Gastrocnemius medialis (tissue), 4 donors: Measurements from ENCODE around the gene TRAK1. TPM values are rescaled to one million over a fixed set of nuclear protein-coding genes. Genes with fewer than 3 reads are reported as not detected.

ENCODE experiments used
- ATAC-seq, 2 donors: fragments of 150-250 bp; one replicate each; pipeline ENCODE4 v1.9.1; 2016
- DNase-seq, 2 donors: peaks; one replicate each; pipeline ENCODE4 v3.0.0-alpha.2; 2019
- H3K27ac ChIP-seq, 4 donors: fragments of 200-600 bp; sonication (generic); 1 replicate in 1 of 4; 2 replicates in 3 of 4; pipeline ENCODE4 v1.5.1; 2016 to 2018; ENCODE audit warnings: mild to moderate bottlenecking in 2 of 4, moderate library complexity in 1 of 4
- H3K27me3 ChIP-seq, 3 donors: fragments of 200-600 bp; sonication (generic) in 2 of 3; 1 replicate in 1 of 3; 2 replicates in 2 of 3; pipeline versions ENCODE4 v1.5.1 to v1.6.0; 2016 to 2019; ENCODE audit warnings: mild to moderate bottlenecking in 1 of 3, moderate library complexity in 1 of 3
- H3K36me3 ChIP-seq, 2 donors: fragments of 200-600 bp; sonication (generic) in 1 of 2; one replicate each; pipeline ENCODE4 v1.5.1; 2017 to 2018
- H3K4me1 ChIP-seq, 2 donors: fragments of 200-600 bp; sonication (generic) in 1 of 2; one replicate each; pipeline ENCODE4 v1.5.1; 2016 to 2017; ENCODE audit warnings: mild to moderate bottlenecking in 2 of 2
- H3K4me3 ChIP-seq, 4 donors: fragments of 200-600 bp; sonication (generic) in 3 of 4; 1 replicate in 1 of 4; 2 replicates in 3 of 4; pipeline ENCODE4 v1.5.1; 2016 to 2019; ENCODE audit warnings: mild to moderate bottlenecking in 2 of 4
- H3K9me3 ChIP-seq, 3 donors: fragments of 200-600 bp; sonication (generic) in 2 of 3; 1 replicate in 1 of 3; 2 replicates in 2 of 3; pipeline ENCODE4 v1.5.1; 2016 to 2019
- CTCF ChIP-seq, 5 experiments: fragments of 450-650 bp in 3 of 5; fragments of 200-600 bp in 2 of 5; sonication (generic) in 2 of 5; IDR thresholded peaks in 4 of 5; conservative IDR thresholded peaks in 1 of 5; 1 replicate in 4 of 5; 2 replicates in 1 of 5; pipeline ENCODE4 v1.5.1; 2016 to 2019; ENCODE audit warnings: antibody characterized with exemption in 5 of 5, mild to moderate bottlenecking in 3 of 5, moderate library complexity in 3 of 5
- POLR2A ChIP-seq, 2 donors: fragments of 450-650 bp; IDR thresholded peaks; one replicate each; pipeline ENCODE4 v1.6.1; 2017; ENCODE audit warnings: antibody characterized with exemption in 2 of 2, mild to moderate bottlenecking in 2 of 2, moderate library complexity in 2 of 2
- in situ Hi-C, 4 donors: fragments of 200-750 bp; cut with MboI; loops; one replicate each; pipeline versions ENCODE4 v1.15.0 to v1.8.0; 2017; ENCODE audit warnings: low sequenced_read_pairs in 4 of 4
- intact Hi-C: fragments of 100-400 bp; cut with DNase I; formaldehyde crosslinking; loops from one replicate; pipeline ENCODE4 v1.15.1; 2023; ENCODE audit warnings: low total_unique reads
- total RNA-seq, 4 donors: library from RNA; depleted of rRNA; stranded (reverse); fragments of >200 nt; gene quantifications; one replicate each; pipeline versions ENCODE4 v1.1.0 to v1.2.3, GENCODE V29; 2016

TRAK1 gene
- total RNA-seq, 4 donors from 2014 or later = 59.5 to 109 (median 98.6) TPM

GRCh38 chr3:42130329-42131070 is 39.3 kb downstream of the TRAK1 start:
- peaks cover 0 to 10% of the 10 kb centered on the region in 2 donors for H3K36me3 ChIP-seq
- no peak for ATAC-seq
- TF ChIP-seq POLR2A (IDR thresholded peaks at IDR 0.05) = no peak
- TF ChIP-seq CTCF (IDR thresholded peaks at IDR 0.05 in 4 of 5, conservative IDR thresholded peaks at IDR 0.05 in 1 of 5) = no peak

GRCh38 chr3:42133500-42134298 is 42.5 kb downstream of the TRAK1 start:
- no peak overlapping the region for H3K27ac ChIP-seq
- TF ChIP-seq CTCF (IDR thresholded peaks at IDR 0.05 in 4 of 5, conservative IDR thresholded peaks at IDR 0.05 in 1 of 5) (no peak), POLR2A (IDR thresholded peaks at IDR 0.05) (no peak)
- ATAC-seq (no peak), DNase-seq (no peak)
- no peak overlapping the region for H3K4me3 ChIP-seq
- H3K27me3 ChIP-seq = no peaks in the 10 kb centered on the region
- intact Hi-C loops = no loop called here
- H3K4me1 ChIP-seq = peaks cover 14 to 28% of the 10 kb centered on the region in 2 donors
- H3K36me3 ChIP-seq = no peaks in the 10 kb centered on the region
- H3K9me3 ChIP-seq = no peaks in the 10 kb centered on the region
- in situ Hi-C loops = no loop called here

More at GRCh38 chr3:42130329-42131070, 39.3 kb downstream of the TRAK1 start:
- no peaks in the 10 kb centered on the region for H3K9me3 ChIP-seq
- no peak overlapping the region for H3K27ac ChIP-seq
- intact Hi-C loops (no loop called here), in situ Hi-C loops (no loop called here)
- peaks cover 14 to 26% of the 10 kb centered on the region in 2 donors for H3K4me1 ChIP-seq
- H3K4me3 ChIP-seq = no peak overlapping the region
- H3K27me3 ChIP-seq = no peaks in the 10 kb centered on the region
- DNase-seq = no peak

GRCh38 chr3:42134867-42135464 is 43.8 kb downstream of the TRAK1 start:
- H3K27me3 ChIP-seq = no peaks in the 10 kb centered on the region
- no peak overlapping the region for H3K4me3 ChIP-seq
- H3K36me3 ChIP-seq = no peaks in the 10 kb centered on the region
- in situ Hi-C loops (no loop called here), intact Hi-C loops (no loop called here)
- no peak for DNase-seq
- H3K9me3 ChIP-seq = no peaks in the 10 kb centered on the region
- peak in 1 of 2 donors; percentile 55 for ATAC-seq
- TF ChIP-seq POLR2A (IDR thresholded peaks at IDR 0.05) = no peak
- TF ChIP-seq CTCF (IDR thresholded peaks at IDR 0.05 in 4 of 5, conservative IDR thresholded peaks at IDR 0.05 in 1 of 5) = no peak
- H3K4me1 ChIP-seq = peaks cover 8 to 15% of the 10 kb centered on the region in 2 donors
- H3K27ac ChIP-seq = peak overlapping the region in 1 of 4 donors; percentile 53

- Histone ChIP-seq H3K27ac (no peak overlapping the region), H3K27me3 (no peaks in the 10 kb centered on the region), H3K9me3 (no peaks in the 10 kb centered on the region), H3K4me1 (peaks cover 22 to 24% of the 10 kb centered on the region in 2 donors), H3K36me3 (no peaks in the 10 kb centered on the region), H3K4me3 (no peak overlapping the region)
- intact Hi-C loops (no loop called here), in situ Hi-C loops (no loop called here)
- no peak for DNase-seq
- no peak for TF ChIP-seq CTCF (IDR thresholded peaks at IDR 0.05 in 4 of 5, conservative IDR thresholded peaks at IDR 0.05 in 1 of 5)
- no peak for TF ChIP-seq POLR2A (IDR thresholded peaks at IDR 0.05)
- no peak for ATAC-seq
These were observed 48.7 kb downstream of the TRAK1 start for GRCh38 chr3:42139621-42140453.
